Esophagus muscularis mucosa (tissue), 4 donors: Measurements from ENCODE around the gene COL5A1. TPM values are rescaled to one million over a fixed set of nuclear protein-coding genes. Genes with fewer than 3 reads are reported as not detected.

ENCODE experiments used
- DNase-seq: peaks from one replicate; pipeline ENCODE4 v3.0.0-alpha.2; 2017; ENCODE audit errors: extremely low spot score
- H3K27ac ChIP-seq, 4 donors: fragments of 200-600 bp; sonication (generic); replicated peaks in 1 of 4; 1 replicate in 3 of 4; 2 replicates in 1 of 4; pipeline ENCODE4 v1.5.1; 2016 to 2019; ENCODE audit warnings: mild to moderate bottlenecking in 1 of 4
- H3K27me3 ChIP-seq, 4 donors: fragments of 200-600 bp; sonication (generic); one replicate each; pipeline versions ENCODE4 v1.5.1 to v1.6.0; 2016 to 2019
- H3K36me3 ChIP-seq, 4 donors: fragments of 200-600 bp; sonication (generic); one replicate each; pipeline ENCODE4 v1.5.1; 2016 to 2019
- H3K4me1 ChIP-seq, 4 donors: fragments of 200-600 bp; sonication (generic); one replicate each; pipeline ENCODE4 v1.5.1; 2016 to 2019
- H3K4me3 ChIP-seq, 4 donors: fragments of 200-600 bp; sonication (generic); 1 replicate in 2 of 4; 2 replicates in 2 of 4; pipeline ENCODE4 v1.5.1; 2016 to 2019; ENCODE audit warnings: mild to moderate bottlenecking in 4 of 4, moderate library complexity in 1 of 4
- H3K9me3 ChIP-seq, 4 donors: fragments of 200-600 bp; sonication (generic); 1 replicate in 3 of 4; 2 replicates in 1 of 4; pipeline ENCODE4 v1.5.1; 2016 to 2019
- CTCF ChIP-seq, 3 experiments: fragments of 200-600 bp in 2 of 3; fragments of 450-650 bp in 1 of 3; sonication (generic) in 2 of 3; IDR thresholded peaks; one replicate each; pipeline ENCODE4 v1.5.1; 2017 to 2019; ENCODE audit warnings: antibody characterized with exemption in 3 of 3, mild to moderate bottlenecking in 2 of 3, moderate library complexity in 1 of 3
- EP300 ChIP-seq: sonication (generic); formaldehyde crosslinking; IDR thresholded peaks from one replicate; pipeline ENCODE4 v1.6.1; 2017; ENCODE audit warnings: antibody characterized with exemption
- POLR2A ChIP-seq: fragments of 450-650 bp; IDR thresholded peaks from one replicate; pipeline ENCODE4 v1.6.1; 2017; ENCODE audit warnings: antibody characterized with exemption, moderate library complexity, mild to moderate bottlenecking, low read depth
- POLR2AphosphoS5 ChIP-seq, 2 donors: sonication (generic); formaldehyde crosslinking; IDR thresholded peaks; one replicate each; pipeline ENCODE4 v1.6.1; 2017; ENCODE audit warnings: antibody characterized with exemption in 2 of 2
- WGBS: methylation state at CpG from one replicate; pipeline ENCODE4 v1.1.5; 2018; 5-methylcytosine and 5-hydroxymethylcytosine counted together
- intact Hi-C: fragments of 100-400 bp; cut with DNase I; formaldehyde crosslinking; loops from one replicate; pipeline ENCODE4 v1.15.1; 2023
- total RNA-seq, 4 donors: library from RNA; depleted of rRNA; stranded (reverse); fragments of >200 nt; gene quantifications; one replicate each; pipeline versions ENCODE4 v1.1.0 to v1.2.1, GENCODE V29; 2016

The COL5A1 gene
- total RNA-seq, 4 donors from 2014 or later: 36.0 to 89.5 (median 56.4) TPM

- intact Hi-C loops: loop anchor here (5.0 kb wide), 1 partner anchor 183 kb away; no protein-coding TSS in a partner anchor
- no peak overlapping the region for H3K4me3 ChIP-seq
- no peaks in the 10 kb centered on the region for H3K9me3 ChIP-seq
- no peak overlapping the region for H3K27ac ChIP-seq
- 91% methylated on average over 5 of the region's 5 CpGs for WGBS
- TF ChIP-seq CTCF (IDR thresholded peaks at IDR 0.05) (no peak), POLR2A (no peak), EP300 (no peak), POLR2AphosphoS5 (IDR thresholded peaks at IDR 0.05) (no peak)
- peaks cover 13 to 43% (median 36%) of the 10 kb centered on the region in 4 donors for H3K4me1 ChIP-seq
- H3K27me3 ChIP-seq: peaks cover 0 to 4% (median 0%) of the 10 kb centered on the region in 4 donors
- no peak for DNase-seq
- no peaks in the 10 kb centered on the region for H3K36me3 ChIP-seq
These were observed 1.6 kb upstream of the COL5A1 start for GRCh38 chr9:134639994-134640393.

DNA sequence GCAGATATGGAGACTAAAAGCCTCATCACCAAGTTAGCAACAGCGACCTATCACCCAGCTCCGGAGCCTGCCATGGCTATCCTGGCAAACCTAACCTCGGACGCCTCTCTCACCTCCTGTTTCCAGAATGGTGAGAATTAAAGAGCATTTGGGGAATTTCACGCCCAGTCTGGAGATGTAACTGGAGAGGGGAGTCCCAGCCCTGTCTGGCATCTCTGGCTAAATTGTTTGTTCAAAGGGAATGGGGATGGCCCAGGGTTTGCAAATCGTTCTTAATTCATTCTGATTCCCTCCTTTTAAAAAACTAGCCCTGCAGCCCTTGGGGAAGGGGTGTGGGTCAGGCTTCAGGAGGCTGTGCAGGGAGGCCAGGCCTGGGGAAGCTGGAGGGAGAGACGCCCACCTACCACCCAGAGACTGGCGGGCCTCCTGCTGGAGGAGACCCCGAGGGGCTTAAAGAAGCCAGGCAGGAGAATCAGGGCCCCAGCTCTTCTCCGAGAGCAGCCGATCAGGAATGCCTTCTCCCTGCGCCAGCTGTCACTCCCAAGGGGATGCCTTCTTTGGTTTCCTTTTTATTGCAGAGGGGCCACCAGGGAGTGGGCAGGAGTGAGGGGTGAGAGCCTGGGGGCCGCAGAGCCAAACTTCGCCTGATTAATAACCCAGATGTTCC is 964 bp upstream of the COL5A1 start:
- intact Hi-C loops: loop anchor here (5.0 kb wide), 1 partner anchor 183 kb away; no protein-coding TSS in a partner anchor
- Histone ChIP-seq H3K9me3 (no peaks in the 10 kb centered on the region), H3K4me1 (peaks cover 18 to 50% (median 43%) of the 10 kb centered on the region in 4 donors), H3K27me3 (peaks cover 0 to 4% (median 0%) of the 10 kb centered on the region in 4 donors), H3K27ac (peak overlapping the region; percentile 96 to 99 (median 98)), H3K4me3 (peak overlapping the region; percentile 87 to 94 (median 89)), H3K36me3 (no peaks in the 10 kb centered on the region)
- no peak for DNase-seq
- no peak for TF ChIP-seq EP300
- TF ChIP-seq CTCF (IDR thresholded peaks at IDR 0.05): no peak
- TF ChIP-seq POLR2AphosphoS5 (IDR thresholded peaks at IDR 0.05): no peak
- TF ChIP-seq POLR2A: no peak
- 62% methylated on average over 14 of the region's 14 CpGs for WGBS

DNA sequence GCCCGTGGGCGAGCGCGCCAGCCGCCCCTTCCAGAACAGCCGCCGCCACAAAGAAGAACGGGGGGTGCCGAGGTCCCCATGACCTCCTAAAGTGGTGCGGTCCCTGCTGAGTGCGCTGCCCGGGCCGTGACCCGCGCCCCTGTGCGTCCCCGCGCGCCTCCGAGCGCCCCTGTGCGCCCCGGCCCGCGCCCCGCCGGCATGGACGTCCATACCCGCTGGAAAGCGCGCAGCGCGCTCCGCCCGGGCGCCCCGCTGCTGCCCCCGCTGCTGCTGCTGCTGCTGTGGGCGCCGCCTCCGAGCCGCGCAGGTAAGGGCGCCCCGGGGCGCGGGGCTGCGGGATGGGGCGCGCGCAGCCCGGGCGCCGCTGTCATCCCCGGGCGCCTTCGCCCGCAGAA is 384 bp downstream of the COL5A1 start:
- Histone ChIP-seq H3K4me3 (peak overlapping the region; percentile 87 to 94 (median 89)), H3K27ac (peak overlapping the region; percentile 96 to 99 (median 98)), H3K27me3 (peaks cover 0 to 4% (median 0%) of the 10 kb centered on the region in 4 donors), H3K4me1 (peaks cover 31 to 63% (median 56%) of the 10 kb centered on the region in 4 donors), H3K36me3 (no peaks in the 10 kb centered on the region), H3K9me3 (no peaks in the 10 kb centered on the region)
- no peak for TF ChIP-seq POLR2AphosphoS5 (IDR thresholded peaks at IDR 0.05)
- TF ChIP-seq CTCF (IDR thresholded peaks at IDR 0.05): no peak
- no peak for TF ChIP-seq POLR2A
- TF ChIP-seq EP300: no peak
- 3% methylated on average over 11 of the region's 58 CpGs for WGBS
- intact Hi-C loops: loop anchor here (5.0 kb wide), 1 partner anchor 185 kb away; no protein-coding TSS in a partner anchor
- no peak for DNase-seq

- WGBS: 12% methylated on average over 30 of the region's 37 CpGs
- peak overlapping the region; percentile 87 to 94 (median 89) for H3K4me3 ChIP-seq
- TF ChIP-seq POLR2AphosphoS5 (IDR thresholded peaks at IDR 0.05) (peak; percentile 71 to 90), POLR2A (no peak), CTCF (IDR thresholded peaks at IDR 0.05) (peak in 1 of 3 experiments; percentile 17), EP300 (no peak)
- H3K36me3 ChIP-seq: no peaks in the 10 kb centered on the region
- no peaks in the 10 kb centered on the region for H3K9me3 ChIP-seq
- H3K27me3 ChIP-seq: peaks cover 0 to 4% (median 0%) of the 10 kb centered on the region in 4 donors
- peaks cover 33 to 69% (median 62%) of the 10 kb centered on the region in 4 donors for H3K4me1 ChIP-seq
- intact Hi-C loops: loop anchor here (5.0 kb wide), 1 partner anchor 185 kb away; no protein-coding TSS in a partner anchor
- H3K27ac ChIP-seq: peak overlapping the region; percentile 96 to 99 (median 98)
- DNase-seq: no peak
These were observed 980 bp downstream of the COL5A1 start for GRCh38 chr9:134642385-134643181.
